HG03196 (cell line): ENCODE data around the gene ARHGEF17.
"Not testable (repeated sequence)": the region's sequence is repeated elsewhere in the genome, so short reads cannot be mapped to it uniquely, and the experiment has no call there.

Experiments
- ATAC-seq: cut with Tn5 transposase; IDR thresholded peaks from one replicate; pipeline ENCODE4 v1.9.1; 2021; ENCODE audit not compliant: unreplicated experiment

ARHGEF17 gene

GRCh38 chr11:73271936-73272679, 36.0 kb upstream of the ARHGEF17 start, which contains the start of gene P2RY6:
P2RY6 (plus strand) TSS chr11:73272338; CDS start chr11:73296519, 24,181 bp downstream.
- ATAC-seq, result no peak

GRCh38 chr11:73272680-73273038, 35.4 kb upstream of the ARHGEF17 start:
- no peak for ATAC-seq

- no peak for ATAC-seq
Observed at GRCh38 chr11:73273222-73273895, 34.7 kb upstream of the ARHGEF17 start.

- not testable (repeated sequence) for ATAC-seq
Observed at GRCh38 chr11:73274191-73274590, 33.9 kb upstream of the ARHGEF17 start.

- no peak for ATAC-seq
Observed at GRCh38 chr11:73274722-73275380, 33.2 kb upstream of the ARHGEF17 start.

GRCh38 chr11:73275381-73275750, 32.7 kb upstream of the ARHGEF17 start:
- ATAC-seq, result no peak

- no peak for ATAC-seq
Observed at GRCh38 chr11:73277467-73277866, 30.6 kb upstream of the ARHGEF17 start.

GRCh38 chr11:73280626-73281025, 27.4 kb upstream of the ARHGEF17 start:
- ATAC-seq, result no peak

GRCh38 chr11:73281201-73281741, 26.8 kb upstream of the ARHGEF17 start:
- ATAC-seq, result no peak

GRCh38 chr11:73281796-73282660, 26.0 kb upstream of the ARHGEF17 start:
- no peak for ATAC-seq

GRCh38 chr11:73283276-73284000, 24.6 kb upstream of the ARHGEF17 start:
- no peak for ATAC-seq

- ATAC-seq, result no peak
Observed at GRCh38 chr11:73284106-73284505, 24.0 kb upstream of the ARHGEF17 start.

GRCh38 chr11:73285721-73286120, 22.4 kb upstream of the ARHGEF17 start:
- no peak for ATAC-seq

GRCh38 chr11:73286240-73286810, 21.8 kb upstream of the ARHGEF17 start:
- ATAC-seq, result no peak

- no peak for ATAC-seq
Observed at GRCh38 chr11:73287400-73288101, 20.5 kb upstream of the ARHGEF17 start.

- ATAC-seq, result no peak
Observed at GRCh38 chr11:73288192-73288872, 19.7 kb upstream of the ARHGEF17 start.

GRCh38 chr11:73288873-73289707, 19.0 kb upstream of the ARHGEF17 start:
- ATAC-seq, result peak; percentile 69

- ATAC-seq, result no peak
Observed at GRCh38 chr11:73290536-73290935, 17.5 kb upstream of the ARHGEF17 start.
